ENCODE results near the gene RARS2.

GRCh38 chr6:87637106-87637505, 47.3 kb upstream of the RARS2 start:
- no peak for TF ChIP-seq YY1 (IDR thresholded peaks at IDR 0.05; ENCODE audit: insufficient read depth, insufficient read length)
- TF ChIP-seq SUZ12 (IDR thresholded peaks at IDR 0.05; ENCODE audit: extremely low read depth, insufficient read depth, insufficient read length), result no peak
